NCI-H1417 (cell line): Measurements from ENCODE around the gene WEE1.
"Not testable (repeated sequence)": the region's sequence is repeated elsewhere in the genome, so short reads cannot be mapped to it uniquely, and the experiment has no call there.

Experiments
- DNase-seq, 3 experiments: peaks; one replicate each; lab custom pipeline; 2025; lab: John Stamatoyannopoulos, UW

The WEE1 gene

GRCh38 chr11:9596926-9597464, 23.5 kb downstream of the WEE1 start:
- DNase-seq = no peak

GRCh38 chr11:9600166-9600565, 26.7 kb downstream of the WEE1 start:
- DNase-seq = no peak

GRCh38 chr11:9600644-9601036, 27.2 kb downstream of the WEE1 start:
- peak in 1 of 3 experiments; percentile 33 for DNase-seq

GRCh38 chr11:9601037-9601875, 27.8 kb downstream of the WEE1 start:
- peak in 1 of 3 experiments; percentile 70 for DNase-seq

- DNase-seq = no peak
These were observed 28.4 kb downstream of the WEE1 start for GRCh38 chr11:9601876-9602199.

- not testable (repeated sequence) for DNase-seq
These were observed 29.7 kb downstream of the WEE1 start for GRCh38 chr11:9603214-9603613.

GRCh38 chr11:9604134-9604533, 30.7 kb downstream of the WEE1 start:
- DNase-seq = no peak

- no peak for DNase-seq
These were observed 32.3 kb downstream of the WEE1 start for GRCh38 chr11:9605742-9606141.

GRCh38 chr11:9606809-9607510, 33.5 kb downstream of the WEE1 start:
- no peak for DNase-seq

GRCh38 chr11:9607511-9607899, 34.0 kb downstream of the WEE1 start:
- no peak for DNase-seq

- DNase-seq = no peak
These were observed 35.7 kb downstream of the WEE1 start for GRCh38 chr11:9609002-9609759.

GRCh38 chr11:9609841-9610240, 36.4 kb downstream of the WEE1 start:
- DNase-seq = peak in 1 of 3 experiments; percentile 17

- DNase-seq = peak; percentile 88 to 94 (median 90)
These were observed 39.8 kb downstream of the WEE1 start for GRCh38 chr11:9613118-9613829.

GRCh38 chr11:9613830-9614762, 40.6 kb downstream of the WEE1 start:
- DNase-seq = peak; percentile 66 to 89 (median 88)

- no peak for DNase-seq
These were observed 41.6 kb downstream of the WEE1 start for GRCh38 chr11:9615031-9615451.

GRCh38 chr11:9616042-9616675, 42.7 kb downstream of the WEE1 start:
- DNase-seq = no peak

- DNase-seq = no peak
These were observed 43.4 kb downstream of the WEE1 start for GRCh38 chr11:9616858-9617257.

- DNase-seq = no peak
These were observed 44.5 kb downstream of the WEE1 start for GRCh38 chr11:9617940-9618339.

GRCh38 chr11:9619004-9619403, 45.5 kb downstream of the WEE1 start:
- no peak for DNase-seq

- DNase-seq = no peak
These were observed 46.5 kb downstream of the WEE1 start for GRCh38 chr11:9619971-9620370.
